T-helper 1 cell (primary cell): ENCODE results near the gene CDH4.

Experiments used
- DNase-seq, 5 donors: peaks; one replicate each; pipeline ENCODE4 v3.0.0-alpha.2; 2012 to 2020

CDH4 gene

DNA sequence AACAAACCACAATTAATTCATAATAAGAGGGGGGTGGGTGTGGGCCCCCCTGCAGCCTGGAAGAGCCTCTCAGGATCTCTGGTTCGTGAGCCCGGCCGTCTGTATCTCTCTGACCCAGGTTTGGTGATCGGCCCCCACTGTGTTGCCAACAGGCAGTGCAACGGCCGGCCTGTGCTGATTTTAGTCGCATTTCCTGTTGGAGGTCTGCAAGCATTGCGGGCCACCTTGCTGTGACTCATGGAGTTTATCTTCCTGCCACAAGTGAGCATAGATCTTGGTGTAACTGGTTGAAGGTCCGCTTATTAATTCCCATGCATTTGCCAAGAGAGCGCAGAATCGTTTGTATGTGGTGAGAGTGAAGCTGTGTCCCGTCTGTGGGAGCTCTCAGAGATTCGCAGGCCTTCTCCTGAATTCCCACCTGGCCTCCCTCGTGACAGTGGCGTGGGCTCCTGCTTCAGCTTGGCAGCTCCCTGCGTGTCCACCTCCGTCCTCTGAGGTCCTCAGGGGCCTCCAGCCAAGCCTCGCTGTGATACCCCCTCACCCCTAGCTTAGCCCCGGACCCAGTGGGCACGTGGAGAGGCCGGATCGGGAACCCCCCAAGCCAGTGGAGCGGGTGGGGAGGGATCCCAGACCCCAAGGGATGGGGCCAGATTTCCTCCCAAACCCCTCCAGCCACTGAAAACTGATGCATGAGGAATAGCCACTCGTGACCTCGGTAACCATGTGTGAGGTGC lies 269.8 kb downstream of the CDH4 start:
- DNase-seq: no peak

DNA sequence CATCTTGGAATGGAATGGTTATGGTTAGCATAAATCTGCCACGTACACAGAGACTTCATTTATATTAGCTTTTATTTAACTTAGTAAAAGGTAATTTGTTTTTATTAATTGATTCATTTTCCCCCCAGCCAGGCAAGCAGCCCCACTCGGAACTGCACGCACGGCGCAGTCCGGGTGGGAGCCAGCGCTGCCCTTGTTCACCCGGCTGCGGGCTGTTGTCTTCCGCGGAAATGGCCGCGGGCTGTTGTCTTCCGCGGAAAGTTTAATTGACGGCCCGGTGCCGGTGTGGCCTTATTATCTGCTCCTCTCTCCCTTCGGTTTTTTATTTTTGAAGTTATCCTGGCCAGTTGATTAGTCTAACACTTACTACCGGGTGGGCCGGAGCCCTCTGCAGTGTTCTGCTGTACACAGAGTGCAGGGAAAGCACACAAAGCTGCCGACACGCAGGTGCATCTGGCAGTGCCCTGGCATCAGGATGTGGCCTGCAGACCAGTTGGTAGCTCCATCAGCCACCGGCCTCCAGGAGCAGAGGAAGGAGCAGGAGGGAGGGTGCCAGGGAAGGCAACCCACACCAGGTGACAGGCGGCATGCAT lies 270.5 kb downstream of the CDH4 start:
- DNase-seq: no peak

DNA sequence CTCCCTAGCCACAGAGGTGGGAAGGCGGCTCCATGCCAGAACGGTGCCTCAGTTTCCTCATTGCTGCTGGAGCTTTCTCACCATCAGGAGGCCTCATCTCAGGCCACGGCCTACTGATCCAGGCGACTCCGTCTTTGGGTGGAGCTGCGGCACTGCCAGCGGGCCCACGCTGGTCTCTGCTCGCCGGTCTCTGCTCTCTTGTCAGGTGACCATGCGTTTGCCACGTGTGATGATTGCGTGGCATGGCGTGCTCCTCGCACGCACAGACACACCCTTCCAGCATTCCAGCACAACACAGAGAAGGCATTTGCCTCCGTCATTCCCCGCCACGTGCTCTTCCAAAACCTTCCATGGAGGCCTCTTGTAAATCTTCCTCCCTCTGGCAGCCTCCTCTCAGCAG lies 271.1 kb downstream of the CDH4 start:
- no peak for DNase-seq

DNA sequence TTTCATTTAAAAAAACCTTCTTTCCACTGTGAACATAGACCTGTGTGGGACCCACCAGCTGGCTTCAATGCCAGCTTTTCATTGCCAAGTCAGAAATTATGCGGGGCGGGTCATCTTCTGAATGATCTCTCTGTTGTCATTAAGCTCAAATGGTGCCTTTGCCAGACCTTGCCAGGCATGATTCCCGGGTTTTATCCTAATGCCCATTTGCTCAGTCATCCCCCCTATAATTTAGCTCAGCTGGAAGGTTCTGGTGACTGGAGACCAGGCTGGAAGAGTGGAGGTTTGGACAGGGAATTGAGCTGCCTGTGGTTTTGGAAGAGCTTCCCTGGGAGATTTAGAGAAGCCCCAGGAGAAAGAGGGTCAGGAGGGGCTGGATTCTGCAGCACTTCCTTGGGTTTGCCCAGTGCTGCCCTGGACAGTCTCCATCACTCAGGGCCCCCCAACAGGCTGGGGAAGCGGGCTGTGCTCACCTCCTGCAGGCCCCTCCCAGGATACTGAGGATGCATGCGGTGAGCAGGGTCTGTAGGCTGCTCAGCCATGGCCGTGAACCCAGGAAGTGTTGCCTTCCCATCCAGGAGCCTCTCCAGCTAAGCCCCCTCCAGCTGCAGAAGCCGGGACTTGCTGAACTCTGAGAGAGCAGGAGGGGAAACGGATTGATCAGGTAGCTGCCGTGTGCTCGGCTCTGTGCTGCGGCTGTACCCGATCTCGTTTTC lies 273.0 kb downstream of the CDH4 start:
- no peak for DNase-seq

- no peak for DNase-seq
These were observed 273.8 kb downstream of the CDH4 start for GRCh38 chr20:61525781-61526431.

GRCh38 chr20:61526907-61527306 lies 274.8 kb downstream of the CDH4 start:
- no peak for DNase-seq

DNA sequence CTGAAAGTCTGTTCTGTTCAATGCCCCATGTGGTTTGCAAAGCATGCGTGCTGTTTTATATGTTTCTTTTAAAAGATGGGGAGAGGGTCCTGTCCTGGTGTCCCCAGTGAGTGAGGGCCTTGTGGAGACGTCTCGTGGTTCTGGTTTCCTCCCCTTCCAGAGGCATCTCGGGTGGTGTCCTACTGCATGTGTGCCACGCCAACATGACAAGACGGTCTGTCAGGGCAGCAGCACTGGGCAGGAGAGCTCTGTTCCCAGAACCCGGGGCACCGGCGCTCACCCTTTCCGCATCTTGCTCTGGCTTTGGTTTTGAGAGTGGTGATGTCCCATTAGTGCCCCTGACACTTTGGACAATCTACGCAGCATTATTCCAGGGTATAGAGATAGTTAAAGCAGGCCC lies 275.6 kb downstream of the CDH4 start:
- DNase-seq: no peak

- no peak for DNase-seq
These were observed 276.5 kb downstream of the CDH4 start for GRCh38 chr20:61528591-61528990.

GRCh38 chr20:61529354-61529753 lies 277.3 kb downstream of the CDH4 start:
- no peak for DNase-seq

DNA sequence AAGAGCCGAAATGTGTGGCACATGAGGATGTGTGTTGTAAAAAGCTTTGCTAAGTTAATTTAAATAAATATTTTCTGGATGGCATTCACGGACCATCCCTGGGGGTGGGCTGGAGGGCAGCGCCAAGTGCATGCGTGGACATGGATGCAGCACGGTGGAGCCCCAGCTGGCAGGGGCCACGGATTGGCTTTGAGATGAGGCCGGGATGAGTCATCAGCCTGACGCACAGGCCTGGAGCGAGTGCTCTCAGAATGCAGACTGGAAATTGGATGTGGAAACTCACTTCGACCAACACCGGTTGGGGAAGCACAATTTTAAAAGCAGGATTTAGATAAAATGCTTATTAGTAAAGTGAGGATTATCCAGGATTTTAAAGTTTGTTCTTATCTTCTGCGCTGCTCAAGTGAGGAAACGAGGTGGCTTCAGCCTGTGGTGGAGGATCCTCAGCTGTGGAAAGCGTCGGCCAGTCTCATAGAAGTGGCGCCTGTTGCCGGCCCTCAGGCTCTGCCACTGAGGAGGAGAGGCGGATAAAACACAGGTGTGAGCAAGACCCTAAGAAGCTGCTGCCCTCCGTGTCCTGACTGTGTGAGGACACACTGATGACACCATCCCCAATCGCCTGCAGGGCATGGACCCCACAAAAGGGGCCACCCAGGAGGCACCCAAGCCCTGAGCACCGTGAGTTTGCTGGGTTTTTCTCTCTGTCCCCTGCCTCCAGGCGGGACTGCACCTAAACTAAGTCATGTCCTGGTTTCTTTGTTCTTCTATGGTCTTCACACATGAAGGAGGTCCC lies 279.7 kb downstream of the CDH4 start:
- DNase-seq: no peak

DNA sequence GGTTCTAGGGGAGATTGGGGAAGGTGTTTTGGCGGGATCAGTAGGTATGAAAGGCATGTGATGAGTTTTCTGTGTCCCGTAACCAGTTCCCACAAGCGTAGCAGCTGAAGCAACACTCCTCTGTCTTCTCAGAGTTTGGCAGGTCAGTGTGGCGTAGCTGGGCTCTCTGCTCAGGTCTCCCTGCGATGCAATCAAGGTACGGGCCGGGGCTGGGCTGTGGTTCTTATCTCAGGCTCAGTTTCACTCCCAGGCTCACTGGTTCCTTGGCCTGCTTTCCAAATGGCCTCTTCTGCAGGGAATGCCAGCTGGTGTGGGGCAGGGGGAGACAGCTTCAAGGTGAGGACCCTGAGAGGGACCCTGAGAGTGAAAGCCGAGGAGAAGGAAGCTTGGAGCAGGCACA lies 280.7 kb downstream of the CDH4 start:
- DNase-seq: no peak

- DNase-seq: no peak
These were observed 281.2 kb downstream of the CDH4 start for GRCh38 chr20:61533231-61533631.

DNA sequence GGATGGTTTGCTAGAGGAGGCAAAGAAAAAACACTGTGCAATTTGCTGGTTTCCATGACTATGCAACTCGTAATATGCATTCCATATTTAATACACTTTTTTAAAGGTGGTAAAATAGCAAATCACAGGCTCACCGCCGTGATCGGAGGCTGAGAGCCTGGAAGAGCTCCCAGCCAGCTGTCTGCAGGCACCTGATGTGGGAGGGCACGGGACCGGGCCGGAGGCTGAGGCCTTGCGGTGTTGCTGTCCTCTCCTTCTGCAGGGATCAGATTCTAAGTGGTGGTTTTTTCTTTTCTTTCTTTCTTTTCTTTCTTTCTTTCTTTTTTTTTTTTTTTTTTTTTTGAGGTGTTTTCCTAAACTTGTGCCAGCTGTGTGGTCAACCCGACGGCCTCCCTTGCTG lies 282.3 kb downstream of the CDH4 start:
- no peak for DNase-seq

GRCh38 chr20:61535091-61535490 lies 283.0 kb downstream of the CDH4 start:
- no peak for DNase-seq

GRCh38 chr20:61535536-61535935 lies 283.5 kb downstream of the CDH4 start:
- no peak for DNase-seq

DNA sequence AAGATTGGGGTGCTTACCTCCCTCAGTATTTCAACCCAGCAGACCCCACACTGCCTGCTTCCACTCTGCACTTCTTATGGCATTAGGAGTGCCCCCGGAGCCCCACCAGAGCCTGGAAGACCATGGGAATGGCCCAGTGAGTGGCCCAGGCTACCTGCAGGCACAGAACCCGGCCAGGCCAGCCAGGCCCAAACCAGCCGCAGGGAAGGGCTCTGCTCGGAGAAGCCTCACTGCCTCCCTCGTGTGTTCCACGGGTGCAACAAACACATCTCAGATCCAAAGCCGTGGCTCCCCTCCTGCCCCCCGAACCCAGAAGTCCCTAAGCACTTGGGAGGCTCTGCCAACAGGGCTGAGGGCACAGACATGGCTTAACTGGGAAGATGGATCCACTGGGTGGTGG lies 283.9 kb downstream of the CDH4 start:
- no peak for DNase-seq

GRCh38 chr20:61536671-61537070 lies 284.6 kb downstream of the CDH4 start:
- DNase-seq: no peak

GRCh38 chr20:61537239-61538182 lies 285.4 kb downstream of the CDH4 start:
- no peak for DNase-seq

DNA sequence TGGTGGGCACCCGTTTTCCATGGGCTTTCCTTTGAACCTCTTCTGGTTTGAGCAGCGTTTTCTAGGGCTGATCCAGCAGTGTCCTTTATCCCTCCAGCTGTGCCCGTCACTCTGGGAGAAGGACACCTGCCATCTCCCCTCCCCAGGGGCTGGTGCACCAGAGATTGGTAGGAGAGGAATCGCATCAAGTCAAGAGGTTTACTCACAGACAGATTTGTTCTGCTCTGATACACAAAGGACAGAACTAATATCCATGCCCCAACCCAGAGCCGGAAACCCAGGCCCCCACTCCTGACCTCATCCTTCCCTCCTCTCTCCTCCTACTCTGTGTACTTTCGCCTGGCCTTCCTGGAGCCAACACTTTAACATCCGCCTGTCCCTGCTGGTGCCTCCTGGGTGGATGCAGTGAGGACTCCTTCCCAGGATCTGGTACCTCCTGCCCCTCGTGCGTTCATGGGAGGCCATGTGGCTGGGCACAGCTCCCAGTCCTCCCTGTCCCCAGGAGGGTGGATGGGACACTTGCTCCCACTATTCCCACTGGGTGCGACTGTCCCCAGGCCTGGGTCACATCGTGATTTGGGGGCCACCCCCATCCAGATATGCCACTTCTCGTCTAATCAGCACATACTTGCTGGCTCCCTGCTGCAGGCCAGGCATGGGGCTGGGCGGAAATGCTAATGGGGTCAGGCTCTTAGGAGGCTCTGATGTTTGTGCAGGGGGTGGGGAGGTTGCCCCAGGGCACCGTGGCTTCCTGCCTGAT lies 286.3 kb downstream of the CDH4 start:
- no peak for DNase-seq

DNA sequence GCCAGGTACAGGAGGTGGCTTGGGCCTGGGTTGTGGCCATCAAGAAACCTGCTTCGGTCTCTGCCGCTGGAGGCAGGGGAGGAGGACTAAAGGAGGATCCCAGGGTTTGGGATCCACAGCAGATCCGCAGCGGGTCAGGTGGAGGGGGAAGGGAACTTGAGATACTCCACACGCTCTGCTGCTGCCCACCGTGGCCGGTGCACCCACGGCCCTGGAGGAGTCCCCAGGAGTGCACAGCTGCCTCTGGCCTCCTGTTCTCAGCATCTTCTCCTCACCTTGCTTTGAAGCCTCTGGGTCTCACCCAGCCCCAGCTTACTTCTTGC lies 286.8 kb downstream of the CDH4 start:
- no peak for DNase-seq
